IPS-18c (cell line): ENCODE results near the gene KCNS3.

ENCODE experiments used
- H3K4me3 ChIP-seq: 2 replicates; pipeline ENCODE4 v1.7.0; 2013; ENCODE audit warnings: low read depth, mild to moderate bottlenecking, low read length, moderate library complexity; ENCODE audit not compliant: insufficient read depth
- H3K9me3 ChIP-seq: one replicate; pipeline ENCODE4 v1.6.1; 2013; ENCODE audit warnings: mild to moderate bottlenecking, low read length, moderate library complexity; ENCODE audit not compliant: control insufficient read depth, insufficient read depth

The KCNS3 gene

GRCh38 chr2:17878281-17879136 lies at the start of gene KCNS3:
Gene KCNS3, plus strand, starts transcription at chr2:17878667. Its CDS starts 52,342 bp downstream, at chr2:17931009.
- H3K9me3 ChIP-seq = no peaks in the 10 kb centered on the region
- peak within 1 kb of the TSS; percentile 94 for H3K4me3 ChIP-seq

- H3K4me3 ChIP-seq = peak overlapping the region; percentile 22; the same call in 1 of the 2 replicates
- H3K9me3 ChIP-seq = no peaks in the 10 kb centered on the region
Measured at GRCh38 chr2:17830053-17831034, 48.1 kb upstream of the KCNS3 start.

- no peak overlapping the region for H3K4me3 ChIP-seq
- H3K9me3 ChIP-seq = no peaks in the 10 kb centered on the region
Measured at GRCh38 chr2:17835516-17835915, 43.0 kb upstream of the KCNS3 start.

- Histone ChIP-seq H3K9me3 (no peaks in the 10 kb centered on the region), H3K4me3 (no peak overlapping the region)
Measured at GRCh38 chr2:17839959-17840358, 38.5 kb upstream of the KCNS3 start.

- Histone ChIP-seq H3K4me3 (no peak overlapping the region), H3K9me3 (no peaks in the 10 kb centered on the region)
Measured at GRCh38 chr2:17843457-17843856, 35.0 kb upstream of the KCNS3 start.

- Histone ChIP-seq H3K4me3 (no peak overlapping the region), H3K9me3 (no peaks in the 10 kb centered on the region)
Measured at GRCh38 chr2:17845806-17846205, 32.7 kb upstream of the KCNS3 start.

GRCh38 chr2:17846676-17847075 lies 31.8 kb upstream of the KCNS3 start:
- Histone ChIP-seq H3K9me3 (no peaks in the 10 kb centered on the region), H3K4me3 (no peak overlapping the region)

- H3K4me3 ChIP-seq = no peak overlapping the region
Measured at GRCh38 chr2:17847236-17847635, 31.2 kb upstream of the KCNS3 start.

GRCh38 chr2:17849275-17849674 lies 29.2 kb upstream of the KCNS3 start:
- Histone ChIP-seq H3K4me3 (no peak overlapping the region), H3K9me3 (no peaks in the 10 kb centered on the region)

More at GRCh38 chr2:17847236-17847635, 31.2 kb upstream of the KCNS3 start:
- no peaks in the 10 kb centered on the region for H3K9me3 ChIP-seq

- no peaks in the 10 kb centered on the region for H3K9me3 ChIP-seq
- no peak overlapping the region for H3K4me3 ChIP-seq
Measured at GRCh38 chr2:17850151-17850550, 28.3 kb upstream of the KCNS3 start.

GRCh38 chr2:17851731-17852585 lies 26.5 kb upstream of the KCNS3 start:
- Histone ChIP-seq H3K4me3 (no peak overlapping the region), H3K9me3 (no peaks in the 10 kb centered on the region)

- H3K4me3 ChIP-seq = no peak overlapping the region
- H3K9me3 ChIP-seq = no peaks in the 10 kb centered on the region
Measured at GRCh38 chr2:17853799-17854198, 24.7 kb upstream of the KCNS3 start.

- Histone ChIP-seq H3K9me3 (no peaks in the 10 kb centered on the region), H3K4me3 (no peak overlapping the region)
Measured at GRCh38 chr2:17857021-17857420, 21.4 kb upstream of the KCNS3 start.

- H3K4me3 ChIP-seq = no peak overlapping the region
- H3K9me3 ChIP-seq = no peaks in the 10 kb centered on the region
Measured at GRCh38 chr2:17858064-17858463, 20.4 kb upstream of the KCNS3 start.

- no peak overlapping the region for H3K4me3 ChIP-seq
- H3K9me3 ChIP-seq = no peaks in the 10 kb centered on the region
Measured at GRCh38 chr2:17863539-17863938, 14.9 kb upstream of the KCNS3 start.

- Histone ChIP-seq H3K9me3 (no peaks in the 10 kb centered on the region), H3K4me3 (no peak overlapping the region)
Measured at GRCh38 chr2:17864676-17865075, 13.8 kb upstream of the KCNS3 start.

- H3K9me3 ChIP-seq = no peaks in the 10 kb centered on the region
- H3K4me3 ChIP-seq = no peak overlapping the region
Measured at GRCh38 chr2:17867133-17867532, 11.3 kb upstream of the KCNS3 start.
